K562 (cell line): ENCODE data around the gene PDE9A.

Source experiments
- MIER1 ChIP-seq: fragments of 450-650 bp; IDR thresholded peaks from 2 replicates; pipeline ENCODE4 v1.6.1; 2016; ENCODE audit warnings: antibody characterized with exemption, mild to moderate bottlenecking, low read depth
- POLR2A ChIP-seq: fragments of 450-650 bp; conservative IDR thresholded peaks from 2 replicates; pipeline ENCODE4 v1.6.1; 2016
- TF ChIP-seq, protein P1 (sequence below): sonication (generic); formaldehyde crosslinking; IDR thresholded peaks from 2 replicates; pipeline ENCODE4 v1.8.1; 2022; ENCODE audit warnings: missing genetic modification reagents

DNA sequence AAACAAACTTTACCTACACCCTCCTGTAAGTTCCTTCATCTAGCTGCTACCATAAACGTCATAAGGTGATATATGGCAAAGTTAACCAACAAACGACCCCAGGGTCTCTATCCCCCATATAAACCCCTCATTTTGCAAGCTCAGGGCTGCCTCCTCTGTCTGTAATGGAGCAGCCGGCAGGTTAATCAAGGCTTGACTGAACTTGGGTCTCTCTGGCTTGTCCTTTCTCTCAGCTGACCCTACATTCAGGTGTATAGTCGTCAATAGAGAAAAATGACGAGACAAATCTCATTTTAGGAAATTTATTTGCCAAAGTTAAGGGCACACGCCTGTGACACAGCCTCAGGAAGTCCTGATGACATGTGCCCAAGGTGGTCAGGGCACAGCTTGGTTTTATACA lies 158.5 kb downstream of the PDE9A start:
- TF ChIP-seq, protein P1, sequence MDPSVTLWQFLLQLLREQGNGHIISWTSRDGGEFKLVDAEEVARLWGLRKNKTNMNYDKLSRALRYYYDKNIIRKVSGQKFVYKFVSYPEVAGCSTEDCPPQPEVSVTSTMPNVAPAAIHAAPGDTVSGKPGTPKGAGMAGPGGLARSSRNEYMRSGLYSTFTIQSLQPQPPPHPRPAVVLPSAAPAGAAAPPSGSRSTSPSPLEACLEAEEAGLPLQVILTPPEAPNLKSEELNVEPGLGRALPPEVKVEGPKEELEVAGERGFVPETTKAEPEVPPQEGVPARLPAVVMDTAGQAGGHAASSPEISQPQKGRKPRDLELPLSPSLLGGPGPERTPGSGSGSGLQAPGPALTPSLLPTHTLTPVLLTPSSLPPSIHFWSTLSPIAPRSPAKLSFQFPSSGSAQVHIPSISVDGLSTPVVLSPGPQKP (CRISPR knock-in tag): no peak
- TF ChIP-seq POLR2A (no peak), MIER1 (no peak)
